Sciatic nerve (tissue), 2 donors: Measurements from ENCODE around the gene DYNLT4. TPM values are rescaled to one million over a fixed set of nuclear protein-coding genes. Genes with fewer than 3 reads are reported as not detected.
"Not testable (repeated sequence)": the region's sequence is repeated elsewhere in the genome, so short reads cannot be mapped to it uniquely, and the experiment has no call there.

Experiments
- ATAC-seq: fragments of 200-7000 bp; cut with Tn5 transposase; one replicate; pipeline ENCODE4 v1.9.1; 2020; ENCODE audit warnings: mild to moderate bottlenecking, moderate library complexity
- DNase-seq: peaks from one replicate; pipeline ENCODE4 v3.0.0-alpha.2; 2020; ENCODE audit warnings: low spot score
- intact Hi-C: fragments of 100-400 bp; cut with DNase I; formaldehyde crosslinking; loops from one replicate; pipeline ENCODE4 v1.14.2; 2022
- total RNA-seq: library from RNA; stranded (reverse); fragmentation: NEBNext Ultra II Directional; extraction: Animal tissue kit (Norgen Biotek cat#: 25700); gene quantifications from one replicate; pipeline ENCODE4 v1.2.1, GENCODE V29; 2021
- donor health status: DM: no; HTN: no; CAD: no.
- donor health status: DM: no; HTN: no; CAD: no.

The DYNLT4 gene
- total RNA-seq, 1 donor from 2014 or later: 0.49 TPM

GRCh38 chr1:44799770-44800584 lies 7.2 kb downstream of the DYNLT4 start, which contains the start of gene PLK3:
Gene PLK3 (plus strand): TSS chr1:44800377. CDS start chr1:44800464, 87 bp downstream.
- DNase-seq (peak; percentile 99), ATAC-seq (peak; percentile 97)
- intact Hi-C loops: no loop called here

- intact Hi-C loops: no loop called here
- ATAC-seq (no peak), DNase-seq (peak; percentile 58)
Observed at GRCh38 chr1:44798481-44799365, 8.4 kb downstream of the DYNLT4 start.

- ATAC-seq, intact Hi-C loops: not testable (repeated sequence)
- DNase-seq: peak; percentile 50
Observed at GRCh38 chr1:44797886-44798285, 9.3 kb downstream of the DYNLT4 start.

GRCh38 chr1:44792736-44793502 lies 14.2 kb downstream of the DYNLT4 start:
- intact Hi-C loops: no loop called here
- peak; percentile 52 for DNase-seq
- peak; percentile 11 for ATAC-seq

GRCh38 chr1:44790968-44791801 lies 16.0 kb downstream of the DYNLT4 start:
- intact Hi-C loops: no loop called here

GRCh38 chr1:44788120-44788860 lies 18.9 kb downstream of the DYNLT4 start, which contains the start of gene BEST4:
Gene BEST4 (minus strand): TSS chr1:44788170. CDS start chr1:44787705, 465 bp downstream.
- no peak for ATAC-seq
- intact Hi-C loops: loop anchor here (10.0 kb wide), 2 partner anchors 47 to 73 kb away; no protein-coding TSS in a partner anchor
- DNase-seq: peak; percentile 49

More at GRCh38 chr1:44790968-44791801, 16.0 kb downstream of the DYNLT4 start:
- ATAC-seq (no peak), DNase-seq (peak; percentile 50)

- intact Hi-C loops: loop anchor here (10.0 kb wide), 2 partner anchors 47 to 73 kb away; no protein-coding TSS in a partner anchor
- ATAC-seq (no peak), DNase-seq (peak; percentile 53)
Observed at GRCh38 chr1:44787506-44787905, 19.6 kb downstream of the DYNLT4 start.

GRCh38 chr1:44786841-44787426 lies 20.2 kb downstream of the DYNLT4 start:
- intact Hi-C loops: loop anchor here (10.0 kb wide), 2 partner anchors 48 to 72 kb away; no protein-coding TSS in a partner anchor
- peak; percentile 50 for DNase-seq
- ATAC-seq: peak; percentile 7

GRCh38 chr1:44786138-44786840 lies 20.9 kb downstream of the DYNLT4 start:
- DNase-seq (peak; percentile 83), ATAC-seq (peak; percentile 84)
- intact Hi-C loops: loop anchor here (10.0 kb wide), 2 partner anchors 49 to 71 kb away; no protein-coding TSS in a partner anchor

GRCh38 chr1:44785501-44786137 lies 21.5 kb downstream of the DYNLT4 start:
- intact Hi-C loops: loop anchor here (10.0 kb wide), 2 partner anchors 49 to 71 kb away; no protein-coding TSS in a partner anchor
- DNase-seq: no peak
- ATAC-seq: no peak

- no peak for ATAC-seq
- DNase-seq: no peak
- intact Hi-C loops: loop anchor here (10.0 kb wide), 2 partner anchors 50 to 70 kb away; no protein-coding TSS in a partner anchor
Observed at GRCh38 chr1:44785029-44785380, 22.1 kb downstream of the DYNLT4 start.

GRCh38 chr1:44784094-44785028 lies 22.8 kb downstream of the DYNLT4 start:
- ATAC-seq (peak; percentile 9), DNase-seq (no peak)
- intact Hi-C loops: loop anchor here (10.0 kb wide), 2 partner anchors 50 to 70 kb away; no protein-coding TSS in a partner anchor

GRCh38 chr1:44783697-44784093 lies 23.5 kb downstream of the DYNLT4 start:
- intact Hi-C loops: loop anchor here (10.0 kb wide), 2 partner anchors 51 to 69 kb away; no protein-coding TSS in a partner anchor

GRCh38 chr1:44780583-44781121 lies 26.5 kb downstream of the DYNLT4 start:
- no peak for ATAC-seq
- intact Hi-C loops: loop anchor here (10.0 kb wide), 2 partner anchors 54 to 66 kb away; no protein-coding TSS in a partner anchor

More at GRCh38 chr1:44783697-44784093, 23.5 kb downstream of the DYNLT4 start:
- ATAC-seq (no peak), DNase-seq (no peak)

More at GRCh38 chr1:44780583-44781121, 26.5 kb downstream of the DYNLT4 start:
- DNase-seq: no peak
